Hematopoietic multipotent progenitor cell treated with erythropoietin and hydrocortisone succinate and interleukin-3 and kit ligand, for 6 days (in vitro differentiated cells): ENCODE measurements around the gene SLC7A7.
"Not testable (repeated sequence)": the region's sequence is repeated elsewhere in the genome, so short reads cannot be mapped to it uniquely, and the experiment has no call there.

ENCODE experiments used
- DNase-seq: peaks from one replicate; pipeline ENCODE4 v3.0.0-alpha.2; 2015

The SLC7A7 gene

DNA sequence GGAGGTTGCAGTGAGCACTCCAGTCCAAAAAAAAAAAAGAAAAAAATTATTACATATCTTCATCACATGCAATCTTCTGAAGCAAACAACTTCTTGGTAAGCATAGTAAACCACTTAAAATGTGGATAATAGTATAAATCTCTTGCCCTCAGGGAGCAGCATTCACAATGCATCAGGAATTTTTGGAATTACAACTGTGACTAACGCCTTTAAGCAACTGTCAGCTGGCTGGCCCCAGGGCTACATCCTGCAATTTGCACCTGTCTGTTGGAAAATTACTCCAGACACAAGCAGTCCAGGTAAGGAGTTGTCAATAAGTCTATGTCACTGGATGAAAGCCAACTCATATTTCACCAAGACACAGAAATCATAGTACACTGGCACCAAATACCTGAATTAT, 5.5 kb upstream of the SLC7A7 start:
- DNase-seq: no peak

DNA sequence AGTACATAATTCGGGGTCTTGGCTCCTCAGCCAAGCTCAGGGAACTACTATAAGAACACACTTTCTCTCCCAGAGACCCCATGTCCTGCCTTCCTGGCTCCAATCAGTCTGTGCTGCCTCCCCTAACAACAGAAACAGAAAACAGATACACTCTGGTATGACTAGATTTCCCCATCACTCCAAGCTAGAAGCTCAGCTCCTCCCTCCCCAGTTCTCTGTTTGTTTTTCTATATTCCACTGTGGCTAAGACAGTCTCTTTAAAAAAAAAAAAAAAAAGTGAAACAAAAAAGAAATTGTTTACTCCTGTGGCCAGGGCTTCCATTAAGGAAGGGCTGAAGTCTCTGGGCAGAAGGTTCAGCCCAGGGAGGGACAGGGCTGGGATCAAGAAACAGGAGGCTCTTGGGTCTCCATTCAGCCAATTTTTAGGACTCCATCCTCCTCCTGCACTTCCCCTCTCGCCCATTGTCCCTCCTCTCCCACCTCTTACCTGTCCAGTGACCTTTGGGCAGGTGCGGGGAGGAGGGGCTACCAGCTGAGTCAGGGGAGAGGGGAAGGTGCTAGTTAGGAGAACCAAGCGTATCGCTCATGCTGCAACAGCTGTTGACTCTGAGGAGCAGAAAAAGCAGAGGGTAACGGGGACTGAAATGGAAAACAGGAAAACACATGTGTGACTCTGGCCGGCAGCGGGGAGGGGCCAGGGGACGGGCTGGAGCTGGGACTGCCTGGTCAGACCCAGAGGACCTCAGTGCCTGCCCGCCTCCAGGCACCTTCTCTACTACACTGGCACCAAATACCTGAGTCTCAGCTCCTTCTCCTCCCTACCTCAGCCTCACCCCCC, 4.1 kb upstream of the SLC7A7 start:
- no peak for DNase-seq

DNA sequence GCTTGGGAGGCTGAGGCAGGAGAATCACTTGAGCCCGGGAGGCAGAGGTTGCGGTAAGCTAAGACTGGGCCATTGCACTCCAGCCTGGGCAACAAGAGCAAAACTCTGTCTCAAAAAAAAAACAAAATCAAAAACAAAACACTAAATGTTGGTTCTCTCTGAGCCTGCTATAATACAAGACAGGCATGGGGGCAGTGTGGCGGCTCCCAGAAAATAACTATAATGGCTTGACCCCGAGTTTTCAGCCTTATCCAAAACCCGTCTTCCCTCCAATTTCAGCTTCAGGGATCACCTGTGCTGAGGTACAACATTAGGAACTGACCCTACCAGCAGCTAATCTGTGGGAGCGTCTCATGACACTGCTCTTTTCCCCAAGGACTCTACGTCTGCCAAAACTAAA, 862 bp downstream of the SLC7A7 start:
- no peak for DNase-seq

DNA sequence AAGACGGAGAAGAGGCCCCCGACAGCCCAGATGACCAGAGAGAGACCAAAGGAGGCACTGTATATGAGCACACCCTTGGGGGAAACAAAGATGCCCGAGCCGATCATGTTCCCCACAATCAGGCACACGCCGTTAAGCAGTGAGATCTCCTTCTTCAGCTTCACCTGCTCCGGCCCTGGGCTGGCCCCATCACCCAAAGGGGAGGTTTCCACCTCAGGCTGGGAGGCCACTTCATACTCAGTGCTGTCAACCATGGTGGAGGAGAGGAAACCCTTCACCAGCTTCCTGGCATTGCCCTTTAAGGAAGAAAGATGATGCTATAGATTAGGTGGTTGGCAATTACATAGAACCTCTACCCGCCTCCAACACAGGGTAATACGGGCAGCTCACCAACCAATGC, 2.1 kb downstream of the SLC7A7 start:
- no peak for DNase-seq

DNA sequence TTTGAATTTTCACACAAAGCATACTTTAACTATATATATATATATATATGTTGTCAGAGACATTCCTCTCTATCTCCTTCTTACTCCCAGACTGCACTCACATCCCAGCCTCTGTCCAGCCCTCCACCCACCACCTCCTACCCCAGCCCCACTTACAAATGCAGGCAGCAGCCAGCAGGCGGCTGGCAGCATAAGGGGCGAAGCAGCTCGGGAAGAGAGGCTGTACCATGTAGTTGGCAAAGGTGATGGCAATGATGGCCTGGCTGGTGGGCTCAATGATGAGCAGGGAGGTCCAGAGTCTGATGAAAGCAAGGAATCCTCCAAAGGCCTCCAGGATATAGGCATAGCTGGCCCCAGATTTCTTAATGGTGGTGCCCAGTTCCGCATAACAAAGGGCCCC, 2.5 kb downstream of the SLC7A7 start:
- DNase-seq: no peak

DNA sequence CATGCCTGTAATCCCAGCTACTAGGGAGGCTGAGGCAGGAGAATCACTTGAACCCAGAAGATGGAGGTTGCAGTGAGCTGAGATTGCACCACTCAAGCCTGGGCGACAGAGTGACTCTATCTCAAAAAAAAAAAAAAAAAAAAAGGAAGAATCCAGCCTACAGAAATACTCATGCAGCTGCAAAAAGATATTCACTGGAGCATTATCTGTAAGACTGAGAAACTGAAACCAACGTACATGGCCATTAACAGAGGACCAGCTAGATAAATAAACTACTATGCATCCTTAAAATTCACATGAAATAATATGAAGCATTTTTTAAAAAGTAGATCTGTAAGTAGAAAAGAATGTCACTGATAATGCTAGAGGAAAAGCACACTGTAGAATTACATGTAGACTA, 3.5 kb downstream of the SLC7A7 start:
- DNase-seq: no peak

DNA sequence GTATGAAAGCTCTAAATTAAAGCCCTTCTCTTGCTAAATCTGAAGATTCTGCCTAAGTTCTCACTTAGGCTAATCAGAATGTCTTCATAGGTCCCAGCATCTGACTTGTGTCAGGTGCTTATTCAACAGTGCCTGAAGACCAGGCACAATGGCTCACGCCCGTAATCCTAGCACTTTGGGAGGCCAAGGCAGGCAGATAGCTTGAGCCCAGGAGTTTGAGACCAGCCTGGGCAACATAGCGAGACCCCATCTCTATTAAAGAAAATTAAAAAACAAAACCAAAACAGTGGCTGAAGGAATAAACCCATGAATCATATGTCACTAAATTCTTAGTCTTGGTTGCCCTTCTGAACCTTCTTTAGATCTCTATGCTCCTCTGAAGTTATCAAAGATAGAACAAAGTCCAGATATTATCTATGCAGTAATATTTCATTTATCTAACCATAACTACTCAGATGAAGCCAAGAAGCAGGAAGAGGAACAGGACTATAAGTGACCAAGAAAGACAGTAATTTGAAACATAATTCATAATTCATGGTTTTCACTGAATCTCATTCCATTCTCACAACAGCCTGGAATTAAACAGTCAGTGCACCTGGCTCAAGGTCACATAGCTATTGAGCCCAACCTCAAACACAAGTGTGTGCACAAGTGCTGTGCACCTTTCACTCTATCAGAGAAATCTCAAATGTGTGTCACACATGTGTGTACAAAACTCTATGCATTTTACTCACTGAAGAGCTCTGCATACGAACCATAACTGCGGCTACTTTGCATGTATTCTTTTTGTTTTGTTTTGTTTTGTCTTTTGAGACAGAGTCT, 6.6 kb downstream of the SLC7A7 start:
- no peak for DNase-seq

DNA sequence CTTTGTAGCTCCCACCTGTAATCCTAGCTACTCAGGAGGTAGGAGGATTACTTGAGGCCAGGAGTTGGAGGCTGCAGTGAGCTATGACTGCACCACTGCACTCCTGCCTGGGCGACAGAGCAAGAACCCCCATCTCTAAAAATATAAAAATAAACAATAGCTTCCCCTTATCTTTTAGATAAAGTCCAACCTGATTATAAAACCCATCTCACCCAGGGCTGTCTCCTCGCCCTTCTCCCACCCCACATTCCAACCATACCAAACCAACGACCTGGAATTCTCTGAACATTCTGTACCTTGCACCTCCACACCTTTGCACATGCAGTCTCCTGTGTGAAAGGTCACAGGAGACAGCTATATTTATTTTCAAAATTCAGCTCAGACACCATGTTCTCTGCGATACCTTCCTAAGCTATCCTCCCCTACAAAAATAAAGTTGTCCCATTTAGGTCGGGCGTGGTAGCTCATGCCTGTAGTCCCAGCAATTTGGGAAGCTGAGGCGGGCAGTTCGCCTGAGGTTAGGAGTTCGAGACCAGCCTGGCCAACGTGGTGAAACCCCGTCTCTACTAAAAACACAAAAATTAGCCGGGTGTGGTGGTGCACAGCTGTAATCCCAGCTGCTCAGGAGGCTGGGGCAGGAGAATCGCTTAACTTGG, 7.7 kb downstream of the SLC7A7 start:
- DNase-seq: no peak

DNA sequence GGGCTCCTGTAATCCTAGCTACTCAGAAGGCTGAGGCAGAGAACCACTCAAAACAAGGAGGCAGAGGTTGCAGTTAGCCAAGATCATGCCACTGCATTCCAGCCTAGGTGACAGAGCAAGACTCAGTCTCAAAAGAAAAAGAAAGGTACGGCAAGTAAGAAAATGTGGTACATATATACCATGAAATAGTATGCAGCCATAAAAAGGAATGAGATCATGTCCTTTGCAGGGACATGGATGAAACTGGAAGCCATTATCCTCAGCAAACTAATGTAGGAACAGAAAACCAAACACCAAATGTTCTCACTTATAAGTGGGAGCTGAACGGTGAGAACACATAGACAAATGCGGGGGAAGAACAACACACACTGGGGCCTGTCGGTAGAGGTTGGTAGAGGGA, 10.0 kb downstream of the SLC7A7 start:
- not testable (repeated sequence) for DNase-seq

DNA sequence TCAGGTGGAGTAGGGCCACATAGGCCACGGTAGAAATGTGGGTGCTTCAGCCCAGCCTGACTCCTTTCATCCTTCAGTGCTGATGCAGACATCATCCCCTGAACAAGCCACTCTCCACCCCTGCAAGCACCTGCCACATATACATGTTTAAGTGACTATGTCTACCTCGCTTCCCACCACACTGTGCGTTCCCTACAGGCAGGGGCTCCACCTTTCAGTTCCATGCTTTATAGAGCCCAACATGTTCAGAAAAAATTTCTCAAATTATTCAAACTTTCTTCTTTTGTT, 11.6 kb downstream of the SLC7A7 start:
- DNase-seq: no peak

DNA sequence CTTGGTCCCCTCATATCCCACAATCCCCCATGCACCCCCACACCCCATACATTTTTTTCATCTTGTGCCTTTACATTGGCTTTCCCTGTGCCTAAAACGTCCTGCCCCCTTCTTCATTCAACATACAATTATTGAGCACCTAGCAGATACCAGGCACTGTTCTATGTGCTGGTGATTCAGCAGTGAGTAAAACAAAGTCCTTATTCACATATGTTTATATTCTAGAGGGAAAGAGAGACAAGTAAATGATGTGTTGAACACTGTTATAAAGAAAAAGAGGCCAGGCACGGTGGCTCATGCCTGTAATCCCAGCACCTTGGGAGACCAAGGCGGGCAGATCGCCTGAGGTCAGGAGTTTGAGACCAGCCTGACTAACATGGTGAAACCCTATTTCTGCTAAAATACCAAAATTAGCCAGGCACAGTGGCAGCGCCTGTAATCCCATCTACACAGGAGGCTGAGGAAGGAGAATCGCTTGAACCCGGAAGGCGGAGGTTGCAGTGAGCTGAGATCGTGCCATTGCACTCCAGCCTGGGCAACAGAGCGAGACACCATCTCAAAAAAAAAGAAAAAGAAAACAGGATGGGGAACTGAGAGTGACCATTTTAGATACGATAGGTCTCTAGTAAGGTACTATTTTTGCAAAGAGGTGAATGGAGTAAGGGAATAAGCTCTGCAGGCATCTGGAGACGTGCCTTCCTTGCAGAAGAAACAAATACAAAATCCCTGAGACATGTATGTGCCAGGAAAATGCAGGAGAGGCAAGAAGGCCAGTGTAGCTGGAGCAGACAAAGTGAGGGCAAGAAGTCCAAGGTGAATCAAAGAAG, 12.2 kb downstream of the SLC7A7 start:
- no peak for DNase-seq

DNA sequence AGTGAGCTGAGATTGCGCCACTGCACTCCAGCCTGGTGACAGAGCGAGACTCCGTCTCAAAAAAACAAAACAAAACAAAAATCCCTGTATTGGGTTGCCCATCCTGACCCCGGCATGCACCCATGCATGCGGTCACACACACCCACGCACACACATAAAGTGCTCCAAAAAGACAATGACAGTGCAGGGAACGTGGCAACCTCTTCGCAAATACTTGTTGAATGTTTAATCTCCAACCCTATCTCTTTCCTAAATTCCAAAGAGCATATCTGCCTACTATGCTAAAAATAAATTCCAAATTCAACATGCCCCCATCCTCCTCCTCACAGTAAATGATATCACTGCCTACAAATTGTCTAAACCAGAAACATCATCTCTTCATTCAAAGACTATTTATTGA, 13.5 kb downstream of the SLC7A7 start:
- DNase-seq: no peak

DNA sequence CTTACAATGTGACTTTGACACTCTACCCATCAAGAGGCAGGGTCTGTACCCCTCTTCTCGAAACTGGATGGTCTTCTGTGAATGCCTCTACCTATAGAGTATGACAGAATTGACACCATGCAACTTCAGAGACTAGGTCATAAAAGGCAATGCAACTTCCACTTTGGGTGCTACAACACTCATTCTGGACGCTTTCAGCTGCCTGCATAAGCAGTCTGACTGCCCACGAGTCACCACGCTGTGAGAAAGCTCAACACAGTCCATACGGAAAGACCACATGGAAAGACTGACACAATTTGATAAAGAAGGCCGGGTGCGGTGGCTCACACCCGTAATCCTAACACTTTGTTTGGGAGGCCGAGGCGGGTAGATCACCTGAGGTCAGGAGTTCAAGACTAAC, 14.9 kb downstream of the SLC7A7 start:
- DNase-seq: no peak

DNA sequence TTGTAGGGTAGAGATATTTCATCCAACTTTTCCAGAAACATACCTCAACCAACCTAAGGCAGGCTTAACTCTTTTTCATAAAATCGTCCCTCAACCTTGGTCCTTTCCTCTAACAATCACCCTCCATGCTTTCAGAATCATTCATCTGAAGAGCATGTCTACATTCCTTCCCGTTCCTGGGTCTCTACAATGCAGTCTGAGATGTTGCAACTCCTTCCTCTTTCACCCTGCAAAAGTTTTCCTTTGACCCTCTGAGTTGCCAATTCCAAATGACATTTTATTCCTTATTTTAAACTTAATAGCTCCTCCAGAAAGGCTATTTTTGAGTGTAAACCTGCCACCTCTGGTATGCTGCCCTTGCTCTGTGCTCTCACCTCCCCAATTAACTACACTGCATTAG, 16.7 kb downstream of the SLC7A7 start:
- DNase-seq: no peak

DNA sequence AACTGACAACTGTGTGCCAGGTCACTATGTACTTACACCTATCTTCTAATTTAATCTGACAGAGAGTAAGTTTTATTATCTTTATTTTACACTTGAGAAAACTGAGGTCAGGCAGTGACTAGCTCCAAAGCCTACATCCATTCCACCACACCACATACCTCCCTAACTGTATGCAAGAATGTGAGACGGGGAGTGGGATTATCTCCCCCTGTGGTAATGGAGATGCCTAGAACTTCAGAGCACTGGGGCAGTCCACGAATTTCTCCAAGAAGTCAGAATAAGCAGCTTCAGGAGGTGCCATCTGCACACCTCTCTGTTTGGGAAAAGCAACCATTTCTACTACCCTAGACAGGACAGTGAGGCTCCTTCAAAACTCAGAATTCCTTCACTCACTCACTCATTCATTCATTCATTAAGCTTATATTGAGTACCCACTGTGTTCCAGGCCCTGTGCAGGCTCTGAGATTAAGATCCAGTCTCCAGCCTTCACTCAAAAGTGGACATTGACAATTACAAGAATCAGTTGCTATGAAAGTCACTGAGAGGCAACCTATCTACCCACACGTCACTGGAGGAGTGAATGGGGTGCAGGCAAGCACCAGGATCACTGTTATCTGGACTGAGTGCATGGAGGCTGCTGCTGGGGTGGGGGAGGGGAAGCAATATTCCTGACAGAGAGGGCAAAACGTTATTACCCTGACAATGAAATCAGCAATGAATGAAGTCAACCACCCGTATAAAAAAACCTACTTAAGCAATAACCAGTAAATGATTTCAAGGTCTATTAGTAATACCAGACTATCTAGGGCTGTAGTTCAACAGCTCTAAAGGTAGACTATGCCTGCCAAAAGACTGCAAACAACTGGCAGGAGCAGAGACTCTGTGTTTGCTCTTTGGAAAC, 18.0 kb downstream of the SLC7A7 start:
- DNase-seq: no peak

DNA sequence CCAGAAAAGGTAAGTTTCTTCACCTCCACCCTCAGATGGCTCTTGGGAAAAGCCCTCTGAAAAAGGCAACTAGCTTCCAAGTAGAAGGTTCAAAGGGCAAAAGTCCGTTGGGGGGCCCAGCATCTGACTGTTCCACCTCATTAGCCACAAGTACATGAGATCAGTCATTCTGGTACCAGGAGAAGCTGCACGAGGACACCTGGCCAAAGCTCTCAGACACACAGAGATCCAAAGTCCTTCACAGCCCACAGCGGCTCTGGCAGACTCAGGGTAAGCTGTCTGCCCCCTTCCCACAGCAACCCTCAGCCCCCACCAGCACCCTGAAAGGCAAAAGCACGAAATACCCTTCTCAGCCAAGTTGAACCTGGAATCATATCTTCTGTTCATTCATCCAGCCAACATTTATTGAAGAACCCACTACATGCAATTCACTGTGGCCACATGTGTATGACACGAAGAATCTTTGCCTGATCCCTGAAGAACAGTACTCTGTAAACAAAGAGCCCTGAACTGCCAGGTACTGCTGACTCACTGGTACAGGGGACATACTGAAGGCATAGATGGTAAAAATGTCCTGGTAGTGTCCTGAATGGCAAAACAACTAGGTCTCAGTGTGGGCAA, 19.0 kb downstream of the SLC7A7 start:
- DNase-seq: no peak

DNA sequence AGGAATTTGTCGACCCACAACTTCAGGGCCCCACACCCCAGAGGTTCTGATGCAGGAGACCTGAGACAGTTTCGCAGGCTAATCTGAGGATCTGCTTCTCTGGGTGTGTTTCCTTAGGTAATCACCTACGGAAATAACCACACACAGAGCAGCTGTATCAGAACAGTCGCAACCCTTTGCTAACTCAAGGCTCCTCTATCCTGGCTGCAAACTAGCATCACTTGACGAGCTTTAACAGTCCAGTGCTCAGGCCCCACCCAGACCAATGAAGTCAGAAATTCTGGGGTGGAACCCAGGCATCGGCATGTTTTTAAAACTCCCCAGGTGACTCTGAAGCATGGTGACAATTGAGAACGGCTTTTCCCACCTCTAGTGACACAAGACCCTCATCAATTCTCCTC, 20.7 kb downstream of the SLC7A7 start:
- no peak for DNase-seq

DNA sequence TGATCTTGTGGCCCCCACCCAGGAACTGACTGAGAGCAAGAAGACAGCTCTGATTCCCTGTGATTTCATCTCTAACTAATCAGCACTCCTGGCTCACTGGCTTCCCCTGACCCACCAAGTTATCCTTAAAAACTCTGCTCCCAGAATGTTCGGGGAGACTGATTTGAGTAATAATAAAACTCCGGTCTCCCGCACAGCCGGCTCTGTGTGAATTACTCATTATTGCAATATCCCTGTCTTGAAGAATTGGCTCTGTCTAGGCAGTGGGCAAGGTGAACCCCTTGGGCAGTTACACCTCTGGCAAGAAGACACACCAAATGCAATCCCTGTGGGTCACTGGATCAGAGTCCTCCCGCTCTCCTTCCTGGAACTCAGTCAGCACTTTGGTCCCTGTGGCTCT, 21.3 kb downstream of the SLC7A7 start:
- DNase-seq: no peak

DNA sequence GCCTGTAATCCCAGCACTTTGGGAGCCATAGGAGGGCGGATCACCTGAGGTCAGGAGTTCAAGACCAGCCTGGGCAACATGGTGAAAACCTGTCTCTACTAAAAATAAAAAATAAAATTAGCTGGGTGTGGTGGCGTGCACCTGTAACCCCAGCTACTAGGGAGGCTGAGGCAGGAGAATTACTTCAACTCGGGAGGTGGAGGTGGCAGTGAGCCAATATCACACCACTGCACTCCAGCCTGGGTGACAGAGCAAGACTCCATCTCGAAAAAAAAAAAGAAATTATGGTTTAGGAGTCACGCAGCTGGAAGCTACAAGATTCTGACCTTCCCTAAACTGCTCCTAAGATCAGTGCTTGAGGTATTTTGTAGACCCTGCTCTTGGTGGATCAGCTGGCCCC, 21.7 kb downstream of the SLC7A7 start:
- DNase-seq: not testable (repeated sequence)

DNA sequence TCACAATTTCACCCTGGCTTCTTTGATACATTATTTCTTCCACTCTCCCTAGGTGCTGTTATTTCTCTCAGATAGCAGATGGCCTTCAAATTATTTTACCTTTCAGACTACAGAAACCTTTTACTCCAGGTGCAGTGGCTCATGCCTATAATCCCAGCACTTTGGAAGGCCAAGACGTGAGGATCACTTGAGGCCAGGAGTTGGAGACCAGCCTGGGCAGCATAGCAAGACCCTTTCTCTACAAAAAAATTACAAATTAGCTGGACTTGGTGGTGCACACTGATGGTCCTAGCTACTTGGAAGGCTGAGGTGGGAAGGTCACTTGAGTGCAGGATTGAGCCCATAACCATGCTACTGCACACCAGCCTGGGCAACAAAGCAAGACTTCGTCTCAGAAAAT, 23.1 kb downstream of the SLC7A7 start:
- no peak for DNase-seq

DNA sequence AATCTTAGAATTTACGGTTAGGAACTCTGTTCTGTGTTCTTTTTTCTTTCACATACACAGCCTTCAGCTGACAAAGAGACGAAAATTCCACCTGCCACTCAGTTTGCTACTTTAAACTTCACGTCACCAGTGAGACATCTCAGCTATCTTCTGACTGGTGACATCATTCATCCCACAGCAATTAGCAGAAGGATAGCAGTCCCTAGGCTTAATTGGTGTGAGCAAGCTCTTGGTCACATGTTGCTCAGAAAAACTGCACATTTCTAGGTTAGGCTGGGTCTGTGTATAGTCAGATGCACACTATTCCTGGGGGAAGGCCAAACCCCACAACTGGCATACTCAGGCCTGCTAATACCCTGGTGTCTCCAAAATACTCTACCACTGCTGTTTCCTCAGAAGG, 23.9 kb downstream of the SLC7A7 start:
- DNase-seq: no peak

DNA sequence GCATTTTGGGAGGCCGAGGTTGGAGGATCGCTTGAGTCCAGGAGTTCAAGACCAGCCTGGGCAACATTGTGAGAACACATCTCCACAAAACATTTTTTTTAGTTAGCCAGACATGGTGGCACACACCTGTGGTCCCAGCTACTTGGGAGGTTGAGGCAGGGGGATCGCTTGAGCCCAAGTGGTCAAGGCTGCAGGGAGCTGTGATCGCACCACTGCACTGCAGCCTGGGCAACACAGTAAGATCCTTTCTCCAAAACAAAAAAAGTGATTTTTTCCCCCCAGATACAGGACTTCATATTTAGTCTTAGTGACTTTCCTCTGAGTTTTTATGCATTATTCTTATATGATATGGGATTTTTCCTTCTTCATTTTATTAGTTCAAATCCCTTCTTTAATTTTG, 28.6 kb downstream of the SLC7A7 start:
- no peak for DNase-seq
